CD1c-positive myeloid dendritic cell (primary cell): ENCODE results near the gene PRPF38A.

Experiments
- DNase-seq: peaks from one replicate; pipeline ENCODE4 v3.0.0-alpha.2; 2016; ENCODE audit errors: extremely low spot score

Gene PRPF38A

GRCh38 chr1:52461821-52462220 lies 57.4 kb downstream of the PRPF38A start:
- no peak for DNase-seq

GRCh38 chr1:52463891-52464290 lies 59.5 kb downstream of the PRPF38A start:
- no peak for DNase-seq

GRCh38 chr1:52469108-52469507 lies 64.7 kb downstream of the PRPF38A start:
- no peak for DNase-seq
